Measurements from ENCODE around the gene FN3KRP.

- peak in 1 of 6 experiments; percentile 21 for TF ChIP-seq CTCF (IDR thresholded peaks at IDR 0.05)
- TF ChIP-seq POLR2A (IDR thresholded peaks at IDR 0.05): peak in 1 of 2 donors; percentile 48
Measured at GRCh38 chr17:82751571-82752370, 35.3 kb downstream of the FN3KRP start, which contains the start of gene TBCD.

All from thyroid gland (tissue), 4 donors.